OCI-LY3 (cell line): ENCODE data around the gene NEUROD2.

Source experiments
- H2AFZ ChIP-seq: fragments of 200-600, 300-600 bp; shearing (Covaris generic); 2 replicates; pipeline ENCODE4 v1.6.0; 2014; ENCODE audit warnings: antibody characterized with exemption, low read depth, low read length
- H3K27ac ChIP-seq: fragments of 200-600, 300-600 bp; sonication (generic); 2 replicates; pipeline ENCODE4 v1.5.1; 2014; ENCODE audit warnings: mild to moderate bottlenecking, low read length, moderate library complexity, mixed read lengths
- H3K27me3 ChIP-seq: fragments of 200-600, 300-600 bp; sonication (generic); 2 replicates; pipeline ENCODE4 v1.6.1; 2014; ENCODE audit warnings: low read depth, low read length, mixed read lengths
- H3K36me3 ChIP-seq: fragments of 200-600, 300-600 bp; sonication (generic); replicated peaks from 2 replicates; pipeline ENCODE3; 2014; ENCODE audit warnings: low read depth, low read length, mixed read lengths
- H3K4me1 ChIP-seq: fragments of 300-600, 200-600 bp; sonication (generic); 2 replicates; pipeline ENCODE4 v1.6.1; 2014; ENCODE audit warnings: low read length, mixed read lengths
- H3K4me2 ChIP-seq: fragments of 200-600, 300-600 bp; sonication (generic); 2 replicates; pipeline ENCODE4 v1.6.1; 2014; ENCODE audit warnings: low read length, mixed read lengths
- H3K4me3 ChIP-seq: fragments of 300-600, 200-600 bp; sonication (generic); 2 replicates; pipeline ENCODE4 v1.5.1; 2014; ENCODE audit warnings: antibody characterized with exemption, mild to moderate bottlenecking, low read length, moderate library complexity
- H3K79me2 ChIP-seq: fragments of 300-600, 200-600 bp; shearing (Covaris generic); 2 replicates; pipeline ENCODE4 v1.6.1; 2014; ENCODE audit warnings: mild to moderate bottlenecking, low read length, mixed read lengths
- H3K9ac ChIP-seq: fragments of 300-600, 200-600 bp; shearing (Covaris generic); 2 replicates; pipeline ENCODE4 v1.6.0; 2014; ENCODE audit warnings: mild to moderate bottlenecking, low read length, moderate library complexity
- H3K9me3 ChIP-seq: fragments of 200-600, 300-600 bp; shearing (Covaris generic); 2 replicates; pipeline ENCODE4 v1.6.1; 2014; ENCODE audit warnings: low read length, mixed read lengths; ENCODE audit not compliant: insufficient read depth
- H4K20me1 ChIP-seq: fragments of 200-600, 300-600 bp; sonication (generic); 2 replicates; pipeline ENCODE4 v1.6.1; 2016; ENCODE audit warnings: low read length, mixed read lengths; ENCODE audit not compliant: insufficient read depth
- EZH2phosphoT487 ChIP-seq: fragments of 200-600 bp; shearing (Covaris generic); IDR thresholded peaks from 2 replicates; pipeline ENCODE4 v1.6.1; 2018; ENCODE audit warnings: antibody characterized with exemption, mixed run types, low read depth
- TF ChIP-seq, protein P1 (sequence below): fragments of 200-600, 300-600 bp; sonication (generic); IDR thresholded peaks from 2 replicates; pipeline ENCODE4 v1.5.1; 2014; ENCODE audit warnings: antibody characterized with exemption, low read length, low read depth

Gene NEUROD2

DNA sequence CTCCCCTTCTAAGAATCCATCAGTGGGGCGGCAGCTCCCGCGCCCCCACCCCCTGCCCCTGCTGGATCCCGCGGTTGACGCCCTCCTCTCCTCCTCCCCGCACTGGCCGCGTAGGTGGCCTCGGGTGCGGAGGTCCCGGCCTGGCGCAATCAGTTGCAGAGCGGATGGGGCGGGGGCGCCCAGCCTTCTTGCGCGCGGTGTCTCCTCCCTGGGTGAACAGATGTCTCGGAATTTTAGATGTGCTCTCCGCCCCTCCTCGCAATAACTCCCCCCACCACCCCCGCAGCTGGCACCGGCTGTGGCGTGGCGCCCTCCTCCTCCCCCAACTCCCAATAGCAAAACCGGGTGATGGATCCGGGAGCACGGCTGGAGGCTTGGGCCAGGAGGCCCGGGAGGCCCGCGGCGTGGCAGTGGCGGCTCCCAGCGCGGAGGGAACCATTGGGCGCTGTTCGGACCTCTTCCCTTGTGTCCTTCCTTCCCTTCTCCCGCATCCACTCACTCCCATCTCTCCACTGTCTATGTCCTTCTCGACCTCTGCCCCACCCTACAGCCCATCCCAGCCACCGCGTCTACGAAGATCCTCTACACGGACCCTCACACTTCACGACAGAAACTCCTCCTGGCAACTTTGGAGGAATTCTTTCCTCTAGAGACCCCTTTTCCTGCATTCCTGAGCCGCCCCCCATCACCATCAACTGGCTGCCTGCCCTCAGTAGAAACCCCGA is 11.0 kb downstream of the NEUROD2 start:
- H3K4me2 ChIP-seq: no peak overlapping the region
- TF ChIP-seq, protein P1, sequence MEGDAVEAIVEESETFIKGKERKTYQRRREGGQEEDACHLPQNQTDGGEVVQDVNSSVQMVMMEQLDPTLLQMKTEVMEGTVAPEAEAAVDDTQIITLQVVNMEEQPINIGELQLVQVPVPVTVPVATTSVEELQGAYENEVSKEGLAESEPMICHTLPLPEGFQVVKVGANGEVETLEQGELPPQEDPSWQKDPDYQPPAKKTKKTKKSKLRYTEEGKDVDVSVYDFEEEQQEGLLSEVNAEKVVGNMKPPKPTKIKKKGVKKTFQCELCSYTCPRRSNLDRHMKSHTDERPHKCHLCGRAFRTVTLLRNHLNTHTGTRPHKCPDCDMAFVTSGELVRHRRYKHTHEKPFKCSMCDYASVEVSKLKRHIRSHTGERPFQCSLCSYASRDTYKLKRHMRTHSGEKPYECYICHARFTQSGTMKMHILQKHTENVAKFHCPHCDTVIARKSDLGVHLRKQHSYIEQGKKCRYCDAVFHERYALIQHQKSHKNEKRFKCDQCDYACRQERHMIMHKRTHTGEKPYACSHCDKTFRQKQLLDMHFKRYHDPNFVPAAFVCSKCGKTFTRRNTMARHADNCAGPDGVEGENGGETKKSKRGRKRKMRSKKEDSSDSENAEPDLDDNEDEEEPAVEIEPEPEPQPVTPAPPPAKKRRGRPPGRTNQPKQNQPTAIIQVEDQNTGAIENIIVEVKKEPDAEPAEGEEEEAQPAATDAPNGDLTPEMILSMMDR: no peak
- no peak for TF ChIP-seq EZH2phosphoT487
- no peak overlapping the region for H2AFZ ChIP-seq
- no peaks in the 10 kb centered on the region for H3K9me3 ChIP-seq
- H3K27me3 ChIP-seq: peaks cover 34% of the 10 kb centered on the region
- no peak overlapping the region for H3K9ac ChIP-seq
- H3K27ac ChIP-seq: no peak overlapping the region
- peaks cover 9% of the 10 kb centered on the region; the same call in 1 of the 2 replicates for H4K20me1 ChIP-seq
- H3K4me3 ChIP-seq: no peak overlapping the region
- no peaks in the 10 kb centered on the region for H3K36me3 ChIP-seq
- no peaks in the 10 kb centered on the region for H3K79me2 ChIP-seq
- H3K4me1 ChIP-seq: no peaks in the 10 kb centered on the region

DNA sequence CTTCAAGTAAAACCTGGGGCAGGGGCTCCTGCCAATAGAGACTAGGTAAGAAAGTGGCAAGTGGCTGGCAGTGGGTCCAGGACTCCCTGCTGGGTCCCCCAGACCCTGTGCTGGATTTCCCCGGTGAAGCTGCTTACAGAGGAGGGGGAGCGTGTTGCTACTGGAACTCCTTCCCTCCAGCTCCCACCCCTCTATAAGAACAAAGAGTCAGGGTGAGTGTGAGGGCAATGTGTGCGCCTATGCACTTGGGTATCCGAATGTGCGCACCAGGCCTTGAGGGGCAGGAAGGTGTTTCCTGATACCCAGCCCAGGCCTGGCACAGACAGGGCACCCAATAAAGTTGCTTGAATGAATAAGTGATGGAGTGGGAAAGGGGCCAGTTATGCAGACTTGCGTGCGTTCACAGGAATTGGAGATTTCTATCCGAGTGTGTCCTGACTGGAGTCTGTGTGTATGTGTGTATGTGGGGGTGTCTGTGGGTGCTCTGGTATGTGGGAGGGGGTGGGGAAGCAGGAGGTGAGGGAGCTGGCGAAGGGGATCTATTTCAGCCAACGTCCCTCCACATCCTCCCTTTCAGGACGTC is 11.7 kb downstream of the NEUROD2 start:
- Histone ChIP-seq H3K4me2 (no peak overlapping the region), H3K36me3 (no peaks in the 10 kb centered on the region), H3K9ac (no peak overlapping the region), H3K9me3 (no peaks in the 10 kb centered on the region), H3K79me2 (no peaks in the 10 kb centered on the region), H4K20me1 (peaks cover 15% of the 10 kb centered on the region), H3K4me1 (no peaks in the 10 kb centered on the region), H3K27me3 (peaks cover 27% of the 10 kb centered on the region), H3K4me3 (no peak overlapping the region), H2AFZ (no peak overlapping the region), H3K27ac (no peak overlapping the region)
- TF ChIP-seq, protein P1: no peak

DNA sequence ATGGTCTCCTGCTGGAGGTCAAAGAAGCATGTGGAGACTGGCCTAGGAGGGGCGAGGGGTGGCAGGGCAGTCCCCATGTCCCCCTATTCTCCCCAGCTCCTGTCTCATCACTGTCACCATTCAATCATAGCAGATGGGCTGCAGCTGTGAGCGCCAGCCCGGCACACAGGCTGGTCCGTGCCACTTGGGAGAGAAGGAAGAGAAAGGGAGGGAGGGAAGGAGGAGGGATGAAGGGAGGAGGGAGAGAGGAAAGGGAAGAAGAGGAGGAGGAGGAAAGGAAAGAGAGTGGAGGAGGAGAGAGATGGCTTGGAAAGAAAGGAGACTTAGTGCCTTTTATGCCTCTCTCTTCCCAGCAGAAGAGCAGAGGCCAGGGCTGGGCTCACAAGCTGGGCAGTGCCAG is 12.4 kb downstream of the NEUROD2 start:
- no peak overlapping the region for H3K4me3 ChIP-seq
- no peak overlapping the region for H3K9ac ChIP-seq
- no peak overlapping the region for H3K4me2 ChIP-seq
- H3K79me2 ChIP-seq: no peaks in the 10 kb centered on the region
- no peak overlapping the region for H2AFZ ChIP-seq
- TF ChIP-seq, protein P1: no peak
- no peak for TF ChIP-seq EZH2phosphoT487
- peaks cover 20% of the 10 kb centered on the region for H3K27me3 ChIP-seq
- H4K20me1 ChIP-seq: peaks cover 15% of the 10 kb centered on the region
- H3K9me3 ChIP-seq: no peaks in the 10 kb centered on the region
- no peaks in the 10 kb centered on the region for H3K36me3 ChIP-seq
- H3K4me1 ChIP-seq: no peaks in the 10 kb centered on the region
- H3K27ac ChIP-seq: no peak overlapping the region

DNA sequence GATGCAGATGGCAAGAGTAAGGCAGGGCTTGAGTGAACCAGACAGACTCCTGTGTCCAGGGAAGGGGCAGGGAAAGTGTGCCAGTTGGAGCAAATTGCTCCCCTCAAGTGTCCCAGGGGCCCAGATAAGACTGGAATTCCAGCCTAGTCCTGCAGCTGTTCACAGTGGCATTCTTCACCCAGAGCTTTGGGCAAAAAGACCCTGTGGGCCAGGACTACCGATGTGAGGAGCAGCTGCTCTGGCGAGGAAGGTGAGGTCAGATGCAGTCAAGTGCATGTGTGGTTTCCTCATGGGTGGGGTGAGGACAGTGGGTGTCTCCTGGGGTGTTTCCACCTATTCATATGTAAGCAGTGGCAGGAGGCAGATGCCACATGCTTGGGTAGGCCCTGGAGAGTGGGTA is 14.3 kb downstream of the NEUROD2 start:
- Histone ChIP-seq H3K36me3 (no peaks in the 10 kb centered on the region), H3K9ac (no peak overlapping the region), H3K4me3 (no peak overlapping the region), H3K4me1 (no peaks in the 10 kb centered on the region), H3K79me2 (no peaks in the 10 kb centered on the region), H3K27me3 (peaks cover 4% of the 10 kb centered on the region), H2AFZ (no peak overlapping the region), H3K4me2 (no peak overlapping the region), H4K20me1 (peaks cover 15% of the 10 kb centered on the region), H3K27ac (no peak overlapping the region), H3K9me3 (no peaks in the 10 kb centered on the region)
- TF ChIP-seq, protein P1: no peak
- TF ChIP-seq EZH2phosphoT487: no peak
